Activated T-cell treated with anti-CD3 and anti-CD28 coated beads for 48 hours (primary cell): ENCODE data around the gene ADCY3.
"Not testable (repeated sequence)": the region's sequence is repeated elsewhere in the genome, so short reads cannot be mapped to it uniquely, and the experiment has no call there.

Experiments used
- DNase-seq: peaks from one replicate; pipeline ENCODE4 v3.0.0-alpha.2; 2020; ENCODE audit warnings: low read depth

The ADCY3 gene

GRCh38 chr2:24844023-24844685 is 75.9 kb downstream of the ADCY3 start:
- no peak for DNase-seq

DNA sequence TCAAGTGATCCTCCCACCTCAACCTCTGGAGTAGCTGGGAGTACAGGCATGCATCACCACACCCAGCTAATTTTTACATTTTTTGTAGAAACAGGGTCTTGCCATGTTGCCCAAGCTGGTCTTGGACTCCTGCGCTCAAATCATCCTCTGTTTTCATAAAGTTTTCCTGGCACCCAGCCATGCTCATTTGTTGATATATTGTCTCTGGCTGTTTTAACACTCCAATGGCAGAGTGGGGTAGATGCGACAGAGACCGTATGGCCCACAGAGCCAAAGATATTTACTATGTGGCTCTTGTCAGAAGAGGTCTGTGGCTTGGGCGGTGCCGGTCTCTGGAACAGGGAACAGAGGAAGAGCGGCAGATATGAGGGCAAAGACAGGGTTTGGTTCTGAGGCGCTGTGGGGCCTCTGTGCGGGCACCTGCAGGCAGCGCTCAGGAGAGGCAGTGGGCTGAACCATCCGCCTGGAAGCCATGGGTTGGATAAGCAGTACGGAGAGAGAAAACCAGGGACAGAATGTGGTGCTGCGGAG is 76.6 kb downstream of the ADCY3 start:
- DNase-seq = no peak

GRCh38 chr2:24842081-24843050 is 77.7 kb downstream of the ADCY3 start:
- no peak for DNase-seq

GRCh38 chr2:24840962-24841945 is 78.8 kb downstream of the ADCY3 start:
- DNase-seq = no peak

GRCh38 chr2:24840164-24840869 is 79.7 kb downstream of the ADCY3 start:
- DNase-seq = no peak

GRCh38 chr2:24839729-24840128 is 80.3 kb downstream of the ADCY3 start:
- DNase-seq = no peak

- no peak for DNase-seq
Measured at GRCh38 chr2:24838541-24838940, 81.5 kb downstream of the ADCY3 start.

- no peak for DNase-seq
Measured at GRCh38 chr2:24837996-24838513, 82.0 kb downstream of the ADCY3 start.

DNA sequence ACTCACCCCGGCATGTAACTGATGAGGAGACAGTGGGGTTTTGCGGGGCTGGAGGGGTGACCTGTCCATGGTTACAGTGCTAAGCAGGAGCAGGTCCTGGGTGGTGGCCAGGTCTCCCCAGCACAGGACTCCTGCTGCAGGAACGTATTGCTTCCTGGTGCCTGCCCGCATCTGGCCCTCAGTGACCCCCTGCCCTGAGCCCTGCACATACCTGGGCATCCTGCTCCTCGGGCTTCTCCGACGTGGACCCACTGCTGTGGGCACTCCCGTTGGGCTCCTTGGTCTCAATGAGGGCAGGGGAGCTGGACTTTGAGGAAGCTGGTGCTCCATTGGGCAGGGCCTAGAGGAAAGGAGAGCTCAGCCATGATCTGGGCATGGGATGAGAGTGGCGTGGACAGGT is 83.3 kb downstream of the ADCY3 start:
- no peak for DNase-seq

GRCh38 chr2:24836206-24836605 is 83.8 kb downstream of the ADCY3 start:
- no peak for DNase-seq

GRCh38 chr2:24835411-24835810 is 84.6 kb downstream of the ADCY3 start:
- DNase-seq = not testable (repeated sequence)

DNA sequence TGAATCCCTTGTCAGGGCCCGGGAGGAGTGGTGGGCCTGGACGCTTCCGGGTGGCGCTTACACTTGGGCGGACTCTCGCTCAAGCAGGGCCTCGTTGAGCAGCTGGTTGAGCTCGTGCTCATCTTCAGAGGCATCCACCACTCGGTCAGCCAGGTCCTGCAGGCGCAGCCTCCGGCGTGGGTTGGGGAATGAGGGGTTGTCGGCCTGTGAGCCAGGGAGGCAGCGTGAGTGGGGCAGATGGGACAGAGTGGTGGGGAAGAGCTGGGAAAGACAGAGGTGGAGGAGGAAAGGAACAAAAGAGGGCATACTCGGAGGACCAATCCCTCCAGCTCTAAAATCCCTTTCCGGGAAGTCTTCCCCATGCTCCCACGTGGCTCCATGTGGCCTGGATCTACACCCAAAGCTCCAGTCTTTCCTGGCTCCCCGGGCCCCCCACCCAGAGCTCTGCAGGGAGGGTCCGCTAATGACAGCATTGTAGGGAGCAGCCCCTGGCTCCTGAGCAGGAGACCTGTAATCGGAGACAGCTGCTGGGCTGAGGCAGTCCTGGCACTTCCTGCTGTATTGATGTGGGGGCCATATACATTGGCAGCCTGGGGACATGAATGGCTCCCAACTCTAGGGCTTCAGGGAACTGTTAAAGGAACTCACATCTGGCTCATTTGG is 85.2 kb downstream of the ADCY3 start:
- DNase-seq = no peak

DNA sequence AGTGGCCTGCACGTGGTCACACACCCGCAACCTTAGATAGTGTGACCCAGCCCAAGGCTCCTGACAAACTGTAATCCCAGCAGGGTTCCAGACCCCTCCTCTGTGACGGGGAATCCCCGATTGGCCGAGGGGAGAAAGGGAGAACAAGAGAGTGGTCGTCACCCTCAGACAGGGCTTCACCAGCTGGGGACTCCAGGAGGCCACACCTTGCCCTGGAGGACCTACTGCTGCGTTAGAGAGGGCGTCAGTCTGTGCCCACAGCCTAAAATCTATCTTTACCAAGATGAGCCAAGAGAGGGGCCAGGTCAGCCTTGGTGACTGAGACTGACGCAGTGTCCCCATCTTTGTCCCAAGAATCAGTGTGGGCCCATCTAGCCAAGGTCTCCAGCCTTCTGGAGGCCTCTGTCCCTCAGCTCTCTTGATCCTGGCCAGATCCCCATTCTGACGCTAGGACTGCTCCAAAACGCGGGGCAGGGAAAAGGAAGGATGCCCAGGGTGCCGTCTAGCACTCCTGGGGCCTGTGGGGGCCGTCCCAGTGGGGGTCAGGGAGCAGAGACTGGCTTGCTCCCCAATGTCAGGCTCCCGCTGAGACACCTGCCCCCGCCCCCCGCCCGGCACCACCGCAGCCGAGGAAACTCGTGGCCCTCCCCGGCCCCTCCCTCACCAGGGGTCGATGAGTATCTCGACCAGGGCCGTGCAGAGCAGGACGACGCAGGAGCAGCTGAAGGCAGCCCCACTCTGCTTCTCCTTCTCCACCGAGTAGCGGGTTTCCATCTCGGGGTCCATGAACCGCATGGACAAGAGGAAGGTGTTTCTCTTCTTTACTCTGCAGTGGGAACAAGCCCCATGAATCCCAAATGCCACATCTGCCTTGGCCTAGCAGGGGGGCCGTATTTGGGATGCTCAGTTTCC is 86.0 kb downstream of the ADCY3 start:
- DNase-seq = no peak

- DNase-seq = no peak
Measured at GRCh38 chr2:24832931-24833701, 86.9 kb downstream of the ADCY3 start.

DNA sequence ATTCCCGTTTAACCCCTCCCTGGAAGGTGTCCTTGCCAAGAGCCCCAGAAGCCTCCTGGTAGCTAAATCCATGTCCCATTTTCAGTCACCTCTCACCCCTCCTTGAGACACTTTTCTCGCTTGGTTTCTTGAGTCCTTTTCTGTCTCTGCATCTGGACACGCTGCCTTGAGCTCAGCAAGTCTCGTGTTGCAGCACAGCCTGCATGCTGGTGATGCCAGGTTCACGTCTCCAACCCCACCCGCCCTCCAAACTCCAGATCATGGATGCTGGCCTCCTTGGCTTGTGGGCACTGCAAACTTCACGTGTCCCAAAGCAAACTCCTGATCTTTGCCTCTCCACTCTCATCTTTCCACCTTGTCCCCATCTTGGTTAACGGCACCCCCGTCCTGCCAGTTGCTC is 87.5 kb downstream of the ADCY3 start:
- DNase-seq = no peak

GRCh38 chr2:24832073-24832461 is 88.0 kb downstream of the ADCY3 start:
- no peak for DNase-seq

DNA sequence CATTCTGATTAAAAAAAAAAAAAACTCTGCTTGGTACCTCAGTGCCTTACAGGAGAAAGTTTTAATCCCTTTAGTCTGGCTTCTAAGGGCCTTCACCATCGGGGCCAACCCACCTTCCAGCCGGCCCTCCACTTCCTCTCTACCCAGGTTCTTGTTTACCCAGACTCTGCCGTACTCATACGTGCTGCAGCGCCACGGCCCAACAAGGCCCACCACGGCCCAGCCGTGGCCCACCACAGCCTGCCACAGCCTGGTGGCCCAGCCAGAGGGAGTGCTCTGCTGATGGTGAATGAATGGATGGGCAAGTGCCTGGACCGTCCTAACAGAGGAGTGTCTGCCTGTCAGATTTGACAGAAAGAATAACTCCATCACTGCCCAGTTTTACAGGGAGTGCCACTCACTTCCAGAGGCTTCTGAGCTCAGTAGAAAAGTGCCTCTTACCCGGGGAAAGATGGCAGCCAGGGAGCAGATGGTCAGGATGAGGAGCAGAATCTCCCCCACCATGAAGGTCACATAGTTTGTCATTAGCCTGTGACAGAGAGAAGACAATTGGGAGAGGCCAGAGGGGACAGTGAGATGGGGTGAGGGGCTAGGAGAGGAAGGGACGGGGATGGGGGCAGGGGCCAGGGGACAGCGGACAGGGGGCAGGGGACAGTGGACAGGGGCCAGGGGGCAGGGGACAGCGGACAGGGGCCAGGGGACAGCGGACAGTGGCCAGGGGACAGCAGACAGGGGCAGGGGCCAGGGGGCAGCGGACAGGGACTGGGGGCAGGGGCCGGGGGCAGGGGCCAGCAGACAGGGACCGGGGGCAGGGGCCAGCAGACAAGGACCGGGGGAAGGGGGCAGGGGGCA is 88.6 kb downstream of the ADCY3 start:
- DNase-seq = no peak

DNA sequence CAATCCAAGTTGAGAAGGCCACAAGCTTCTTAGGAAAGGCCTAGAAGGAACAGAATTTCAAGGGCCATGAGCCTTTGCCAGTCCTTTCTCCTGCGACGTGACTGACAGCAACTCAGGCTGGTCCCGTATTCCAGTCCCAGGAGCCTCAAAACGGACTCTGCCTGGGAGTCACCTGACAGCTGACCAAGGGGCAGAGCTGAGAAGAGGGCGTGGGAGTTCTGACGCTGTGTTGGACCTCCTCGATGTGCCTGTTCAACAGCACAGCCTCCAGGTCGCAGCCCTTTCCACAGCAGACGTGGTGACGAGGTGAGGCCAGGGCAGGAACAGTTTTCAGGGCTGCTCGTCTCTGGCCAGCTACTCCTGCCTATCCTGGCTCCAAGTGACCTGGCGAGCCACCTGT is 89.3 kb downstream of the ADCY3 start:
- DNase-seq = no peak
